Measurements from ENCODE around the gene DENND5A.

DNA sequence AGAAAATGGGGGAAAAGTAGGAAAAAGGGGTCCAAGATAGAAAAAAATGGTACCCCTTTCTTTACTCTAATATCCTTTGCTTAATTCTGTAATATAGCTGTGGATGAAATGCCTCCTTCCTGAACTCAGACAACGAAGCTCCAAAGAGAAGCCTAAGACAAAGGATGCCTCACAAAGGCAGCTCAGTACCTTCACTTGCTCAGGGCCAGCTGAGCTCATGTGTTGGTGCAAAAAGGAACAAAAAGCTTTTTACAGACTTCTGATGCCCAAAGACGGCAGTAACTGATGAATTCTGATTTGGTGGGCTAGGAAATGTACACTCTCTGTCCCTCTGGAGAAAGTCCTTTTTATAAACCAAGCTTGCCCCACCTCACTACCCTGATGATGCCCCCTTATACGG, 77.5 kb downstream of the DENND5A start:
- no peak for TF ChIP-seq POLR2A (IDR thresholded peaks at IDR 0.05)
- TF ChIP-seq, protein P1, sequence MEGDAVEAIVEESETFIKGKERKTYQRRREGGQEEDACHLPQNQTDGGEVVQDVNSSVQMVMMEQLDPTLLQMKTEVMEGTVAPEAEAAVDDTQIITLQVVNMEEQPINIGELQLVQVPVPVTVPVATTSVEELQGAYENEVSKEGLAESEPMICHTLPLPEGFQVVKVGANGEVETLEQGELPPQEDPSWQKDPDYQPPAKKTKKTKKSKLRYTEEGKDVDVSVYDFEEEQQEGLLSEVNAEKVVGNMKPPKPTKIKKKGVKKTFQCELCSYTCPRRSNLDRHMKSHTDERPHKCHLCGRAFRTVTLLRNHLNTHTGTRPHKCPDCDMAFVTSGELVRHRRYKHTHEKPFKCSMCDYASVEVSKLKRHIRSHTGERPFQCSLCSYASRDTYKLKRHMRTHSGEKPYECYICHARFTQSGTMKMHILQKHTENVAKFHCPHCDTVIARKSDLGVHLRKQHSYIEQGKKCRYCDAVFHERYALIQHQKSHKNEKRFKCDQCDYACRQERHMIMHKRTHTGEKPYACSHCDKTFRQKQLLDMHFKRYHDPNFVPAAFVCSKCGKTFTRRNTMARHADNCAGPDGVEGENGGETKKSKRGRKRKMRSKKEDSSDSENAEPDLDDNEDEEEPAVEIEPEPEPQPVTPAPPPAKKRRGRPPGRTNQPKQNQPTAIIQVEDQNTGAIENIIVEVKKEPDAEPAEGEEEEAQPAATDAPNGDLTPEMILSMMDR (IDR thresholded peaks at IDR 0.05), result no peak

Measured in body of pancreas (tissue), 4 donors.